Middle frontal gyrus (tissue), 1 donor: ENCODE measurements around the gene CCDC201.
"Not testable (repeated sequence)": the region's sequence is repeated elsewhere in the genome, so short reads cannot be mapped to it uniquely, and the experiment has no call there.

Experiments
- DNase-seq: peaks from one replicate; pipeline ENCODE4 v3.0.0-alpha.2; 2015; ENCODE audit warnings: low spot score; ENCODE audit errors: extremely low spot score

The CCDC201 gene

DNA sequence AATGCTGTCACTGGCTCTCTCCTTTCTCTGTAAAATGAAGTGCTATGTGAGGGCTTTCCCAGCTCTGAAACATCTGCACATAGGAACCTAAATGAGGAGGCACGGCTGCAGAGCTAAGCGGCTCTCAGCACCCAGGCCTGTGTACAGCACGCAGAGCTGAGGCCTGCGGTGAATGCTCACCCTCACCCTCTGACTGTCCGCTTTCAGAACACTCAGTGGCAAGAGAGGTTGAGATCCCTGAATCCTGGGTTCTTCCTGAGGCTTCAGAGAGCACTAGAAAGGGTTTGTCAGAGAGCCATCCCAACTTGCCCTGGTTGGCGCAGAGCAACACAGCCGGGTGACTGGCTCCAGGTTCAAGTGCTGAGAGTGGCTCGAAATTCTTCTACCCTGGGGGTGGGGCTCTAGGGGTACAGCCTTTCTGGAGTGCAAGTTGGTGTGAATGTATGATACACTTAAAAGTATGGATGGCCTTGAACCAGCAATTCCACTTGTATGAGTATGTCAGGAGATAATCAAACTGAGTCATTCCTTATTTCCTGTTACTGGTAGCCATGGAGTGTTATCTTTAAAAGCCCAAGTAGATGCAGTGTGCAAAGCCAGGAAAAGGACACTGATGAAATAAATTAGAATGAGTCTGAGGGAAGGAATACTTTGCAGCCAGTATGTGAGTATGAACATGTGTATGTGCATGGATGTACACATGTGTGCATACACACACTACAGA lies 1.7 kb upstream of the CCDC201 start:
- no peak for DNase-seq

DNA sequence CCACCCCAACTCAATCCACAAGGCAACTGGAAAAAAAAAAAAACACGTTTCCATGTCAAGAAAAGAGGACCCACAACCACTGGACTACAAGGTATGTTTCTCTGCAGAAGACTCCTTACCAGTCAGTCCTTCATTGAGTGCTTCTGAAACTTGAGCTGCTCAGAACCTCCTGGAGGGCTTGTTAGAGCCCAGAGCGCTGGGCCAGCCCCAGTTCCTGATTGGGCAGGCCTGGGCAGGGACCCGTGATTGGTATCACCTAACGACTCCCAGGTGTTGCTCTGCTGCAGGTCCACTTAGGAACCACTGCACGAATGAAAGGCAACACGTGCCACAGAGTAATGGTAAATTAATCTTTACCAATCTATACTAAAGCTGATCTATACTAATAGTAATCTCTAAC lies 473 bp upstream of the CCDC201 start:
- no peak for DNase-seq

DNA sequence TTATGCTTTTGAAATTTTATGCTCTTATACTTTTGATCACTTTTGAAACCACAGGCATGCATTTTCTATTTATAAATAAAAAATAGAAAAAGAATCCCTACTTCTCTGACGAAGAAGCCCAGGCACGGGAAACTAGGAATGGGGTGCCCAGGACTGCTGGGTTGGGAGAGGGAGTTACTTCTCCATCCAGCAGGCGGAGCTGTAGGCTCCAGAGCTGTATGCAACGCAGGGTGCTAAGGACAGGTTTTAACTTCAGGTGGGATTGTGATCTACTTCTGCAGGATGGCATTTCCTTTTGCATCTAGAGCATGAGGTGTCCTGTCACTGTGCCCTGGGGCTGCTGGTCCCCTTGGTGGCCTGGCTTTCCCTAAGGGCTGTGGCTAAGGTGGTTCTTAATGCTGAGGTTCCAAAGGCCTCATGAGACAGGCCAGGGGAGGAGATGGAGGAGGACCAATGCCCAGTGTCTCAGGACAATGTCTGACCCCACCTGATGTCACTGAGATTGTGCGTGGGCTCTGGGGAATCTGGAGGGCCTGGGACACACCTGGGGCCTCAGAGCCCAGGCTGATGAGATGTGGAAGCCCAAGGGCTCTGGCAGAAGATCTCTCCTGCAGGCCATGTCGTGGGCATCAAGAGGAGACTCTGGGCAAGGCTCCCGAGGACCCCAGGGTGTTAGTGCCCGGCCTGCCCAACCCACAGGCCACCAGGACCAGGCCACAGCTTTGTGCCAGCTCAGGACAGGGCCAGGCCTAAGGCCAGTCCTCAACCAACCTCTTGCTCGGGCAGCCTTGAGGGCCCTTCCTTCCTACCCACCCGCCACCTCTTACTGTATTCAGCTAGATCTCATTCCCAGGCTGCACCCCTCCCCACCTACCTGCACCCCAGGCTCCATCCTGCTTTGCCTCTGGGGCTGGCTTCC lies 507 bp downstream of the CCDC201 start:
- no peak for DNase-seq

DNA sequence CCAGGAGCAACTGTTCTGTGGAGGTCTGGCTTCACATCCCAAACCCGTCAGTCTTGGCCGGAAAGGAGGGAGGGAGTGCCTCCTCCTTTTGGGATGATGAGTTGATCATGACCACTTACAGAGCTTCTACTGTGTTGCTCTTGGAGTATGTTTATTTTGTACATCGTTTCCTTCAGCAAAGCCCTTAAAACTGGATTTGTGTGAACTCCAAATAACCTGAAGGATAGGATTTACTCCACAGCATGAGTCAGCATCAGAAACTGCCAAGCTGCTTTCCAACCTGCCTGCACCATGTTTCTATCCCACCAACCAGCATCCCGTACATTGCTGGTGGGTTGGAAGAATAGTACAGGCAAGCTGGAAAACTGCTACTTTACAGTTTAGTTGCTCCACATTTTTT lies 3.5 kb downstream of the CCDC201 start:
- no peak for DNase-seq

DNA sequence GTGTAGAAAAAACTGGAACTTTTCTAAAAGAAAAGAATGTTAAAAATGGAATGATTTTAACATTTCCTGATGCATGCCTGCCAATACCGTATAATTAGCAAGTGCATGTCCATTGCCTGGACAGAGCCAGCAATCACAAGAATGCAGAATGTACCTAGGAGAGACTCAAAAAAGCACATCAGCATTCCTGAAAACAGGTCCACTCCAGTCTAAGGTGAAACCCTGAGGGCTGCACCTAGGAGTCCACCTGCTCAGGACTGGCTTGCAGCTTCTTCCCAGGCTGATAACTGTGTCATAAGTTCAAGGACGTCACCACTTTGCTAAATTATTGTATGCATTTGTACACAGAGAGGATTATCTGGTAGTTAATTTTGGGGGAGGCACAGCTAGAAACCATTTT lies 5.4 kb downstream of the CCDC201 start:
- no peak for DNase-seq

DNA sequence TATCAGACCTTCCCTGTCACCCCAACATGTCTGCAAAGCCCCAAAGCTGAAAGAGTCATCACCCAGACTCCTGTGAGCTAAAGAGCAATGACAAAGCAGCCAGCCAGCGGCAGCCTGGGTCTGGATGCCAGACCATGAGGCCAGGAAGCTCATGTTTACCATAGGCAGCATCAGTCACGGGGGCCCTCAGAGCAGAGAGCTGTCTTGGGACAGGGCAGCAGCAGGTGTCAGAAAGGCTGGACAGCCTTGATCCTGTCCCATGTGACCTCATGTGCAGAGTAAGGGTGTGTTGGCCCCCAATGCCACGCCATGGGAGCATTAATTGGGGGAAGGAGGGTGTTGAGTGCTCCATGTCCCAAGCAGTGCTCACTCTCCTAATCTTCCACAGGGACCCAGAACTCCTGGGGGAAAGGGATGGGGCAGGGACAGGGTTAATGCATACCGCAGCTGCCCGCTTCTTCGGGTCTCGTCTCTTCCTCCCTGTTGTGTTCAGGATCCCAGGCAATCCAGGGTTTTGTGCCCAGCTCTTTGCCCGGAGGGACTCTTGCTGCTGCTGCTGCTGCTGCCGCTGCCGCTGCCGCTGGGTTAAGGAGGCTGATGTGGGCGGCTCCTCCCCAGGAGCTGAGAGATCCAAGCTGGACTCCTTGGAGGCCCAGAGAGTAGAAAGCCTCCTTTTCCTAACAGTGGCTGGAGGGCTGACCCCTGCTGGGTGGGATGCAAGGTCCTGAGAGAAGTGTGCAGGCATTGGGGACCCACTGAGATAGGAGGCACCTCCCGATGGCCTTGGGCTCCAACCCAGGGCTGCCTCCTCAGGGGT lies 7.1 kb downstream of the CCDC201 start:
- no peak for DNase-seq

DNA sequence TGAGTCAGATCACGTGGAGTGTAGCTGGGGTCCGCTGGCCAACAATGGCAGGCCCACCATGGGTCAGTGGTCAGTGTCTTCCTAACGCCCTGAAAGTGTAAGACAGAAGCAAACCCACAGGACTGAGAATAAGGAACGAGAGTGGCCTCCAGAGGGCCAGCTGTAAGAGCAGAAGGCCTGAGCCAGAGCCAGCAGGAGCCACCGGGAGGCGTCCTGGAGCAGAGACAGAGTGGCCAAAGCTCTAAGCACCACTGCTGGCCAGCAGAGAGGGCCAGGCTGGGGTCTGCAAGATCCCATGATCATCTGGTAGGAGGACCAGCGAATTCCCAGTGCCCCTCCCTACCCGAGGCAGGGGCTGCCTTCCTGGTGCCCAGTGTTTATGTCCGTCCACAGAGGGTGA lies 9.2 kb downstream of the CCDC201 start:
- DNase-seq = no peak

DNA sequence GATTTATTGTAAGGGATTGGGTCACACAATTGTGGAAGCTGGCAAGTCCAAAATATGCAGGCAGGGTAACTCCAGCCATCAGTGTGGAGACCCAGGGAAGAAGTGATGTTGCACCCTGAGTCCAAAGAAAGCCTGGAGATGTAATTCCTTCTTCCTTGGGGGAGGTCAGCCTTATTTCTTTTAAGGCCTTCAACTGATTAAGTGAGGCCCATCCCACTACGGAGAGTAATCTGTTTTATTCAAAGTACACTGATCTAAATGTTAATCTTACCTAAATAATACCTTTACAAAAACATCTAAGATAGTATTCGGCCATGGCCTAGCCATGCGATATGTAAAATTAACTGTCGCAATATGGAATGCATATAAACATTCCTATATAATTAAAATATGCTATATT lies 16.0 kb downstream of the CCDC201 start:
- not testable (repeated sequence) for DNase-seq

DNA sequence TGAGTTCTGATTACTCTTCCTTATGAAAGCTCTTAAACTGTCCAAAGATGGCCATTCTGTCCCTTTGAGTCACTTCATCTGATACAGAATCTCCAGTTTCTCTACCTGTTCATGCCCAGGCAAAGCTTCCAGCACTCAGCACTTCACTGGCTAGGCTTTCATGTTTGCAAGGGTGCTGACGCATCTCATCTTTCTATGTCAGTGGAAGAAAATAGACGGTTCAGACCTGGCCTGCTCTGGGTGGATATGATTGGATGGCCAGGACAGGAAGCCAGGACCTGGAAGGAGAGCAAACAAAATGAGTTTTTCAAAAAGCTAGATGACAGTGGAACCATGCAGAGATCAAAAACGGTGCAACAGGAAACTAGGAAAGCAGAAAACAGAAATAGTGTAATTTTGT lies 17.2 kb downstream of the CCDC201 start:
- not testable (repeated sequence) for DNase-seq

DNA sequence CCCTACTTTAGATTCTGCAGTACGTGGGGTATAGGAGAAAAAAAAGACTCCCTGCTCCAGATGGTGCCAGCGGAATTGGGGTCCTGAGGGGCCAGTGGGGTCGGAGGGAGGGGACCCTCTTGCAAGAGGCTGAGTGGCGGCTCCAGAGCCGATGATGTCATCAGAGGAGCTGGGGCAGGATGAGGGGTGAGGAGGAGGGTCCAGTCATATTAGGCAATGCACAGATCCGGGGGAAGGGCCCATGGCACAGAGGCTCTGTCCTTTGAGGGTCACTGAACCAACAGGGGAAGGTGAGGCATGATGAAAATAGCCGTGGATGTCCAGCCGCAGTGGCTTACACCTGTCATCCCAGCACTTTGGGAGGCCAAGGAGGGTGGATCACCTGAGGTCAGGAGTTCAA lies 19.4 kb downstream of the CCDC201 start:
- not testable (repeated sequence) for DNase-seq

DNA sequence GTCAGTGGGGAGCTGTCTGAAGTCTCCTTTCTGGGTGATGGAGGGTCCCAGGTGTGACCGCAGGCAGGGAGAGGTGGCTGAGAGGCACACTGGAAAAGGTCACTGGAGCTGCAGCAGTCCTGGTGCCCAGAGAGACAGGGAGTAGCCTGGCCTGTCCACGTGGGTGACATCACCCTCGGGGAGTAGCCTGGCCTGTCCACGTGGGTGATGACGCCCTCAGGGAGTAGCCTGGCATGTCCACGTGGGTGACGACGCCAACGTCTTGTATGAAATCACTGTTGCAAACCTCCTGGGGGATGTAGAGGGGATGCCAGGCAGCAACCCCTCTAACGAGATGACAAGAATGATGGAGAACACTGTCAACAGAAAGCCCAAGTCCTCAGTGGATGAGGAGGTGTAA lies 19.9 kb downstream of the CCDC201 start:
- DNase-seq = not testable (repeated sequence)

DNA sequence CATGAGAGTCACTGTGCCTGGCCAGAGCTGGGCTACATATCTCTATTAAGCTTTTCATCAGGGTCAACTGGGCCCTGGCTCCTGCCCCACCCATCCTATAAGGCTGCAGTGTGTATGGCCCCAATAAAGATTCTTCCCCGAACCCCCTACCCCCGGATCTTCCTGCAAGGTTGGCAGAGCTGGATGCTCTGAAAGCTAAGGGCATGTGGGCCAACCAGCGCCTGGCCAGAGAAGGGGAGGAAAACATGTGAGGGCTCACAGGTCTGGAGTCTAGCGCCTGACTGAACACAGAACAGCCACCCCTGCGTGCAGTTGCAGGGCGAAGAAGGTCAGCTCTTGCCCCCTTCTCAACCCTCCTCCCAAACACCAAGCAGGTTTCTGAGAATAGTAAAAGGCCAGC lies 24.1 kb downstream of the CCDC201 start:
- not testable (repeated sequence) for DNase-seq

DNA sequence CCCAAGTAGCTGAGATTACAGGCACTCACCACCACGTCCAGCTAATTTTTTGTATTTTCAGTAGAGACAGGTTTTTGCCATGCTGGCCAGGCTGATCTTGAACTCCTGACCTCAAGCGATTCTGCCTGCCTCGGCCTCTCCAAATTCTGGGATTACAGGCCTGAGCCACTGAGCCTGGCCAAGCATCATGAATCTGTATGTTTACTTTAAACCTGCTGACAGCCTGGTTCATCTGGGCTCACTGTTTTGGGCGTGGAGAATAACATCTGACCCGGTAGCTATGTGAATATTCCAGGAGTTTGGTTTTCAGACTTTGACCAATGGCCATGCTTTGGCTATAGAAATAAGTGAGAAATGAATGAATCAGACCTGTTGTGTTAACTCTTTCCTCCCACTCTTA lies 26.3 kb downstream of the CCDC201 start:
- DNase-seq = not testable (repeated sequence)

DNA sequence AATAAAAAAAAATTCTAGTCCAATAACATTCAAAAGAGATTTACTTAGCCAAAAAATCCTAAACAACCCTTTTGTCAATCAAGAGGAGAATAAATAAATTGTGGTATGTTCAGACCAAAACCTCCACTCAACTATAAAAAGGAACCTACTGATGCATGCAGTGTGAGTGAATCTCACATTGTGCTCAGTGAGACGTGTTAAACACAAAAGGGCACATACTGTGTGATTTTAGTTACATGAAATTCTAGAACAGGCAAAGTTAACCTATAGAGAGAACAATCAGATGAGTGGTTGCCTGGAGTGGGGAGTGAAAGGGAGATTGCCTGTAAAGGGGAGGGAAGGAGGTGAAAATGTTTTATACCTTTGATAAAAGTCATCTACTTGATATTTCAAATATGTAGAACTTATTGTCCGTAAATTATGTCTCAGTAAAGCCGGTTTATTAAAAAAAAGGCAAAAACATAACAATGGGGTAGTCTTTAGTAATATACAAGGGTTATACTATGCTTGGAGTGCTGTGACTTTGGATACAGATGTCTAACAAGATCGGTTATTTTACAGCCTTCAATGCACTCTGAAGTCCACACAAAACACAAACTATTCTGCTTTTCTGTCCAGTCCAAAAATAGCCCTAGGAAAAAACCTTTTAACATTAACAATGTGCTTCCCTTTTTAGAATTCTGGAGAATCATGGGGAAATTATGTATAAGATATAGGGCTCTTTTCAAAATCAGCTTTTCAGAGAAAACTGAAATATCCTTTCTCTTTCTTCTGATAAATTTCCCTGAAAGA lies 30.8 kb downstream of the CCDC201 start:
- DNase-seq = not testable (repeated sequence)

DNA sequence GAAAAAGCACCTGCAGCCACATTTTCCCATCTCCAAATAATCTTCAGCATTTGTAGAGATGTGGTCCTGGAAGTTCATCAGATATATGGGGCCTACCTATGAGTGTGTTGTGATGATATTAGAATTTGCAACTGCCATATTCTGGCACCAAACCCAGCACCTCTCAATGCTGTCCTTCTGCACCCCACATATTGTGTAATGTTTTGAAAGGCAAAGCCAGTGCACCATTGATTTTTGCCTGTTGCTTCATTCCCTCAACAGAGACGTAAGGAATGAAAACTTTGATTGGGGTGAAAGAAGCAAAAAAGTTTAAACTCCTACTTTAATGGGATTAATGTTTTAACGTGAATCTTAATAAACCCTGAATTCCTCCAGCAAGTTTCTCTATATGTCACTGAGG lies 34.0 kb downstream of the CCDC201 start:
- not testable (repeated sequence) for DNase-seq

DNA sequence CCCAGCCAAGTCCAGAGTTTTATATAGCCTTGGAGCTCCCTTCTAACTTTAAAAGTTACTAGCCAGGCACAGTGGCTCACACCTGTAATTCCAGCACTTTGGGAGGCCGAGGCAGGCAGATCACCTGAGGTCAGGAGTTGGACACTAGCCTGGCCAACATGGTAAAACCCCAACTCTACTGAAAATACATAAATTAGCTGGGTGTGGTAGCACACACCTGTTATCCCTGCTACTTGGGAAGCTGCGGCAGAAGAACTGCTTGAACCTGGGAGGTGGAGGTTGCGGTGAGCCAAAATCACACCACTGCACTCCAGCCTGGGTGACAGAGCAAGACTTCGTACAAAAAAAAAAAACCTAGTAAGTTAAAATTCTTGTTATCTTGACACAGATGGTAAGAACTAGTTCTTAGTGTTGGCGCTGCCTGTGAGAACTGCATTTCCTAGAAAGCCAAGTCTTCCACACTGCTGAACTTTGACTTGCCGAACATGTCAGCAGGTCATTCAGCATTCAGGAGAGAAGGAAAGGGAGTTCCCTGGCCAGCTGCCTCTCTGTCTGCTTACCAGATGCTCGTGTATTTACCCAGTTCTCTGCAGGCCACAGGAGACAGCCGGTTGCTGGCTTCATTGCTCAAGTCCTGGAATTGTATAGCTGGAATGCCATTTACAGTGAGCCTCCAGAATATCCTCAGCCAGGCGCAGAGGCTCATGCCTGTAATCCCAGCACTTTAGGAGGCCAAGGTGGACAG lies 40.3 kb downstream of the CCDC201 start:
- DNase-seq = not testable (repeated sequence)

DNA sequence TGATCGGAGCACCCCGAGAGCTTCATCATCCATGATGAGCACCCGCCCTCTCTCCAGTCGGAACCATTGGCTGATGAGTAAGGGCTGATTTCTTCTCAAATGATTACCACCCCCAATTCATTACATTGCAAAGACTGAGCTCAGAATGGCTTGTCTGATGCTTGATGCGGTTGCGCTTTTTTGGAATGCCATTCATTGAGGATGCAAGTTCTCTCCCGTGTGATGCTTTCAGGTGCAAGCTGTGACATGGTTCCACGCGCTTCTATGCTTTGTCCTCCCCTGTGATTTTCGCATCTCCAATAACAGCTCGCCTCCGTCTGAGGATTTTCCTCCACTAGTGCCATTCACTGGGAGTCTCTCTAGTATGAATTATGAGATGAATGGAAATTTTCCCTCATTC lies 43.0 kb downstream of the CCDC201 start:
- not testable (repeated sequence) for DNase-seq

DNA sequence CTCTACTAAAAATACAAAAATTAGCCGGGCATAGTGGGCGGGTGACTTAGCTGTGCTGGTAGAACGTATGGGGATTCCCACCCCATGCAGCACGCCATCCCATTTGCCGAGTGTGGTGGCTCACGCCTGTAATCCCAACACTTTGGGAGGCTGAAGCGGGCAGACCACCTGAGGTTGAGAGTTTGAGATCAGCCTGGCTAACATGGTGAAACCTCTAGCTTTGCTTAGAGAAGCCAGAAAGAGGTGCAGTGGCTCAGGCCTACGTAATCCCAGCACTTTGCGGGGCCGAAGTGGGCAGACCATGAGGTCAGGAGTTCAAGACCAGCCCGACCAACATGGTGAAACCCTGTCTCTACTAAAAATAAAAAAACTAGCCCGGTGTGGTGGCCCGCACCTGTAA lies 45.2 kb downstream of the CCDC201 start:
- DNase-seq = not testable (repeated sequence)

DNA sequence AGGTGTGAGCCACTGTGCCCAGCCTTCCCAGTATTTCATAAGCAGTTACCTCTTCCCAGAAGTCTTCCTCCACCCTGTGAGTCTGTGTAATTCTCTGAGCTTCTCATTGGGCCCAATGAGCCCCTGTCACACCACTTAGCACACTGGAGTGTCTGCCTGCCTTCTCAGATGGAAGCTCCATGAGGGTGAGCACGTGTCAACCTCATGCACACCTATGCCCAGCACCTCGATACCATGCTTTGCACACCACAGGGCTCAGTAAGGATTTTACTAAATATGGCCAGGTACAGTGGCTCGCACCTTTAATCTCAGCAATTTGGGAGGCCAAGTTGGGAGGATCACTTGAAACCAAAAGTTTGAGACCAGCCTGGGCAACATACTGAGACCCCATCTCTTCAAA lies 46.3 kb downstream of the CCDC201 start:
- DNase-seq = not testable (repeated sequence)

DNA sequence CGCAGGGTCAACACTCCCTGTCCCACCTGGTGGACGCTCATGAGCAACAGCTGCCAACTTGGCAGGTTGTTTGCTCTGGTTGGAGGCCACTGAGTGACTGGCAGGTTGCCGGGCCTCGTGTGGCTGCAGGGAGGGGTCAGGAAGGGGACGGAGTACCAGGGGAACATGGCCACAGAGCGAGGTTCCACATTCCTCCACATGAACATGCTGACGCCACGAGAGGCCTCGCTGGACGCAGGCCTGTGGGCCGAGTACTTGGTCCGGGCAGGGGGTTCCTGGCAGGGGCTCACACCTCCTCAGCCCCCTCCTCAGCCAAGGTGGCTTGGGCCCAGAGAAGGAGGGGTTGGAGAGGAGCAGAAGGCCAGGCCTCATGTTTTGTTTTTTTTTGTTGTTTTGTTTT lies 54.1 kb downstream of the CCDC201 start:
- not testable (repeated sequence) for DNase-seq
